SK-N-SH (cell line): ENCODE results near the gene NLGN1. TPM values are rescaled to one million over a fixed set of nuclear protein-coding genes. Genes with fewer than 3 reads are reported as not detected.

Experiments
- CTCF ChIA-PET: fragments of 300-600, 350-600 bp; formaldehyde crosslinking; extraction: SDS; loops from one replicate; lab custom pipeline; 2021; lab: Yijun Ruan, JAX
- POLR2A ChIA-PET: fragments of 350-600 bp; sonication (Branson Sonifier 250); formaldehyde crosslinking; extraction: SDS; loops from one replicate; lab custom pipeline; 2020; ENCODE audit warnings: antibody characterized with exemption, inconsistent platforms; lab: Yijun Ruan, JAX
- DNase-seq: peaks from one replicate; pipeline ENCODE4 v3.0.0; 2012
- H2AFZ ChIP-seq: fragments of 200-600 bp; sonication (generic); 2 replicates; pipeline ENCODE4 v1.8.1; 2016; ENCODE audit warnings: antibody characterized with exemption, mild to moderate bottlenecking, low read depth
- H3F3A ChIP-seq: fragments of 200-600 bp; sonication (generic); replicated peaks from 2 replicates; pipeline ENCODE3; 2016; ENCODE audit warnings: antibody characterized with exemption, mild to moderate bottlenecking; ENCODE audit not compliant: insufficient read depth
- H3K27ac ChIP-seq, 2 experiments: fragments of 200-500 bp in 1 of 2; fragments of 200-600 bp in 1 of 2; sonication (Bioruptor generic) in 1 of 2; sonication (generic), shearing (Covaris generic) in 1 of 2; 2 replicates each; pipeline versions ENCODE4 v1.5.1 to v1.6.1; 2014 to 2016; ENCODE audit warnings: low read depth in 2 of 2, inconsistent platforms in 1 of 2, low read length in 1 of 2, mild to moderate bottlenecking in 1 of 2, mixed read lengths in 1 of 2
- H3K27me3 ChIP-seq: fragments of 200-600 bp; sonication (generic), shearing (Covaris generic); 2 replicates; pipeline ENCODE4 v1.6.1; 2016; ENCODE audit warnings: mixed run types; ENCODE audit not compliant: insufficient read depth
- H3K36me3 ChIP-seq, 2 experiments: fragments of 200-500 bp in 1 of 2; fragments of 200-600 bp in 1 of 2; sonication (Bioruptor generic) in 1 of 2; sonication (generic) in 1 of 2; replicated peaks in 1 of 2; 2 replicates each; pipeline versions ENCODE3 to v1.5.1; 2014 to 2016; ENCODE audit warnings: low read length in 1 of 2, mild to moderate bottlenecking in 1 of 2; ENCODE audit not compliant: insufficient read depth in 2 of 2, control insufficient read depth in 1 of 2
- H3K4me1 ChIP-seq, 2 experiments: fragments of 200-500 bp in 1 of 2; fragments of 200-600 bp in 1 of 2; sonication (Bioruptor generic) in 1 of 2; sonication (generic), shearing (Covaris generic) in 1 of 2; 2 replicates each; pipeline versions ENCODE4 v1.5.1 to v1.6.1; 2014 to 2016; ENCODE audit warnings: low read depth in 1 of 2, low read length in 1 of 2, mixed run types in 1 of 2; ENCODE audit not compliant: insufficient read depth in 2 of 2, control insufficient read depth in 1 of 2
- H3K4me2 ChIP-seq: fragments of 200-600 bp; sonication (generic), shearing (Covaris generic); 2 replicates; pipeline ENCODE4 v1.6.1; 2017; ENCODE audit warnings: mixed run types
- H3K4me3 ChIP-seq, 2 experiments: fragments of 200-500 bp in 1 of 2; fragments of 200-600 bp in 1 of 2; sonication (Bioruptor generic) in 1 of 2; sonication (generic), shearing (Covaris generic) in 1 of 2; 2 replicates each; pipeline versions ENCODE4 v1.5.1 to v1.8.1; 2014 to 2016; ENCODE audit warnings: low read depth in 2 of 2, inconsistent platforms in 1 of 2, low read length in 1 of 2, mild to moderate bottlenecking in 1 of 2, mixed read lengths in 1 of 2, moderate library complexity in 1 of 2
- H3K79me2 ChIP-seq: fragments of 200-600 bp; sonication (generic); 2 replicates; pipeline ENCODE4 v1.8.1; 2017; ENCODE audit warnings: mild to moderate bottlenecking; ENCODE audit not compliant: insufficient read depth
- H3K9ac ChIP-seq: fragments of 200-600 bp; sonication (generic); 2 replicates; pipeline ENCODE4 v1.6.1; 2017; ENCODE audit warnings: mixed run types
- H3K9me2 ChIP-seq: fragments of 200-600 bp; sonication (generic); 2 replicates; pipeline ENCODE4 v1.6.1; 2017; ENCODE audit warnings: mixed run types
- H3K9me3 ChIP-seq: fragments of 200-600 bp; sonication (generic); 2 replicates; pipeline ENCODE4 v1.6.1; 2017; ENCODE audit warnings: mixed run types, mild to moderate bottlenecking, moderate library complexity
- H4K20me1 ChIP-seq: fragments of 200-600 bp; sonication (generic); 2 replicates; pipeline ENCODE4 v1.6.1; 2017; ENCODE audit warnings: mild to moderate bottlenecking, mixed run types; ENCODE audit not compliant: insufficient read depth
- CHD2 ChIP-seq: fragments of 150-350 bp; IDR thresholded peaks from 2 replicates; pipeline ENCODE4 v1.6.1; 2018; ENCODE audit warnings: low read length; ENCODE audit not compliant: partially characterized antibody
- EZH2phosphoT487 ChIP-seq: fragments of 200-600 bp; sonication (generic); IDR thresholded peaks from 2 replicates; pipeline ENCODE4 v1.6.1; 2017; ENCODE audit warnings: low read depth, mixed run types, mild to moderate bottlenecking, antibody characterized with exemption, moderate library complexity, borderline replicate concordance
- FOXJ3 ChIP-seq: sonication (generic); formaldehyde crosslinking; IDR thresholded peaks from 2 replicates; pipeline ENCODE4 v1.5.1; 2020; ENCODE audit warnings: mild to moderate bottlenecking, missing genetic modification reagents
- FOXM1 ChIP-seq: IDR thresholded peaks from 2 replicates; pipeline ENCODE4 v1.4.0; 2012; ENCODE audit warnings: low read depth, mild to moderate bottlenecking
- GABPA ChIP-seq: IDR thresholded peaks from 2 replicates; pipeline ENCODE4 v1.4.0; 2012; ENCODE audit warnings: low read depth, mild to moderate bottlenecking
- GATA2 ChIP-seq: sonication (generic); formaldehyde crosslinking; IDR thresholded peaks from 2 replicates; pipeline ENCODE4 v1.5.0; 2020; ENCODE audit warnings: mild to moderate bottlenecking, missing genetic modification reagents
- JUND ChIP-seq: IDR thresholded peaks from 2 replicates; pipeline ENCODE4 v1.4.0; 2012
- MXI1 ChIP-seq: IDR thresholded peaks from 2 replicates; pipeline ENCODE4 v1.6.1; 2012; ENCODE audit warnings: mild to moderate bottlenecking, low read depth, low read length, improper control_type of control experiment
- POLR2AphosphoS5 ChIP-seq: IDR thresholded peaks from 2 replicates; pipeline ENCODE4 v1.6.1; 2012; ENCODE audit warnings: low read depth, low read length
- RAD21 ChIP-seq: IDR thresholded peaks from 2 replicates; pipeline ENCODE4 v1.6.1; 2012; ENCODE audit warnings: mild to moderate bottlenecking, low read length
- RFX5 ChIP-seq: IDR thresholded peaks from 2 replicates; pipeline ENCODE4 v1.6.1; 2012; ENCODE audit warnings: mild to moderate bottlenecking, improper control_type of control experiment, low read length
- RXRA ChIP-seq: IDR thresholded peaks from 2 replicates; pipeline ENCODE4 v1.4.0; 2012; ENCODE audit warnings: low read depth, mild to moderate bottlenecking, borderline replicate concordance
- SIN3A ChIP-seq: IDR thresholded peaks from 2 replicates; pipeline ENCODE4 v1.6.1; 2012; ENCODE audit warnings: low read depth, mild to moderate bottlenecking, low read length, moderate library complexity, borderline replicate concordance
- TEAD4 ChIP-seq: IDR thresholded peaks from 2 replicates; pipeline ENCODE4 v1.4.0; 2012; ENCODE audit warnings: mild to moderate bottlenecking, borderline replicate concordance; ENCODE audit not compliant: insufficient read depth
- YY1 ChIP-seq: IDR thresholded peaks from 2 replicates; pipeline ENCODE4 v1.4.0; 2012; ENCODE audit warnings: low read depth, mild to moderate bottlenecking
- WGBS: methylation state at CpG from one replicate; pipeline ENCODE4 v1.1.6; 2017; ENCODE audit warnings: low lambda C conversion rate; 5-methylcytosine and 5-hydroxymethylcytosine counted together
- polyA plus RNA-seq, 3 experiments: library from polyadenylated mRNA; depleted of rRNA; stranded (reverse); fragments of >200 nt; gene quantifications; 2 replicates each; pipeline ENCODE4 v1.2.3, GENCODE V29; 2012
- TF ChIP-seq, protein P1 (sequence below): IDR thresholded peaks from 2 replicates; pipeline ENCODE4 v1.4.0; 2012; ENCODE audit warnings: low read depth, borderline replicate concordance
- TF ChIP-seq, protein P2 (sequence below): IDR thresholded peaks from 2 replicates; pipeline ENCODE4 v1.4.0; 2012; ENCODE audit warnings: low read depth
- TF ChIP-seq, protein P3 (sequence below): fragments of 150-350 bp; IDR thresholded peaks from 2 replicates; pipeline ENCODE4 v1.6.1; 2017; ENCODE audit warnings: antibody characterized with exemption, low read length, low read depth, borderline replicate concordance
- TF ChIP-seq, protein P4 (sequence below): IDR thresholded peaks from 2 replicates; pipeline ENCODE4; 2012
- TF ChIP-seq, protein P5 (sequence below): IDR thresholded peaks from 2 replicates; pipeline ENCODE4 v1.6.1; 2012; ENCODE audit warnings: mild to moderate bottlenecking, low read depth, low read length, moderate library complexity

NLGN1 gene
- polyA plus RNA-seq, 1 of the 3 experiments (the other 2 are of a cell fraction): 1.5 TPM

DNA sequence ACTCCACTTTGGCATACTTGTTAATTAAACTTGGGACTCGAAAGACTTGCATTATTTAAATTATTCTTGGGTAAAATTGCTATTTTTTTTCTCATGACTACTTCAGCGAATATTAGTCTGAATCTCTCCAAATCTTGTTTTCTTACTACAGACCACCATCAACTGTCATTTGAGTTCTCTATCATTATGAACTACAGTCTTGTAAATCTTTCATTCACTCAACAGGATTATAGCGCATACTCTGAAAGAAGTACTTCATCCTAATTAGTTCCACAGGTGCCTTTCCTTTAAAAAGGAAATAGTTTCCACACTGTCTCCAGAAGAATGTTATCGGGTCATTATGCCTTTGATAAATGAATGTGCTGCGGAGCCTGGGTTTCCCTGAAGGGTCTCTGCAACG is 149.5 kb downstream of the NLGN1 start:
- Histone ChIP-seq H3K27ac (no peak overlapping the region), H3K36me3 (no peaks in the 10 kb centered on the region), H3K9me3 (no peaks in the 10 kb centered on the region), H3K27me3 (no peaks in the 10 kb centered on the region), H3K9ac (no peak overlapping the region), H4K20me1 (no peaks in the 10 kb centered on the region), H3K4me1 (no peaks in the 10 kb centered on the region), H3F3A (no peaks in the 10 kb centered on the region), H3K4me3 (no peak overlapping the region), H3K4me2 (no peak overlapping the region), H2AFZ (no peak overlapping the region), H3K9me2 (no peaks in the 10 kb centered on the region), H3K79me2 (no peaks in the 10 kb centered on the region)
- ChIA-PET POLR2A (no interaction called here), CTCF (no interaction called here)
- TF ChIP-seq, protein P1, sequence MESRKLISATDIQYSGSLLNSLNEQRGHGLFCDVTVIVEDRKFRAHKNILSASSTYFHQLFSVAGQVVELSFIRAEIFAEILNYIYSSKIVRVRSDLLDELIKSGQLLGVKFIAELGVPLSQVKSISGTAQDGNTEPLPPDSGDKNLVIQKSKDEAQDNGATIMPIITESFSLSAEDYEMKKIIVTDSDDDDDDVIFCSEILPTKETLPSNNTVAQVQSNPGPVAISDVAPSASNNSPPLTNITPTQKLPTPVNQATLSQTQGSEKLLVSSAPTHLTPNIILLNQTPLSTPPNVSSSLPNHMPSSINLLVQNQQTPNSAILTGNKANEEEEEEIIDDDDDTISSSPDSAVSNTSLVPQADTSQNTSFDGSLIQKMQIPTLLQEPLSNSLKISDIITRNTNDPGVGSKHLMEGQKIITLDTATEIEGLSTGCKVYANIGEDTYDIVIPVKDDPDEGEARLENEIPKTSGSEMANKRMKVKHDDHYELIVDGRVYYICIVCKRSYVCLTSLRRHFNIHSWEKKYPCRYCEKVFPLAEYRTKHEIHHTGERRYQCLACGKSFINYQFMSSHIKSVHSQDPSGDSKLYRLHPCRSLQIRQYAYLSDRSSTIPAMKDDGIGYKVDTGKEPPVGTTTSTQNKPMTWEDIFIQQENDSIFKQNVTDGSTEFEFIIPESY: no peak
- no peak for TF ChIP-seq TEAD4
- WGBS: 75% methylated on average over 6 of the region's 6 CpGs
- no peak for DNase-seq

DNA sequence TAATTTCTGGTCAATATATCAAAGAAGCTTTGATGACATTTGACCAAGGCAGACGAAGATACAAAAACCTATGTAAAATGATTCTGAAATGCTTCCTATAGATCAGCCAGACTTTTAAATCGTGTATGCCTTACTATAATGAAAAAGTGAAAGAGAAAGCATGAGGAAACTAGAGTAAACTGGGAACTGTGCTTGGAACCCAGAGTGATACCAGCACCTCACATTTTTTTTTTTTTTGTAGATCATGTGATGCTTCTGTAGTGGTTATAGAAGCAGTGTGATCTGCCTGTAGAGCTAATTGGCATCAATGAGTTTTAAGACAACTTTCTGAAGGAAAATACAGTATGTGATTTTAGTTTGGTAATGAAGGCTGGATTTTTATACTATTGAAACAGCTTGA is 150.7 kb downstream of the NLGN1 start:
- Histone ChIP-seq H3K9me2 (no peaks in the 10 kb centered on the region), H3K79me2 (no peaks in the 10 kb centered on the region), H3K4me3 (no peak overlapping the region), H3K9ac (no peak overlapping the region), H3K36me3 (no peaks in the 10 kb centered on the region), H3K27ac (no peak overlapping the region), H3F3A (no peaks in the 10 kb centered on the region), H3K4me1 (no peaks in the 10 kb centered on the region), H2AFZ (no peak overlapping the region), H3K27me3 (no peaks in the 10 kb centered on the region), H3K4me2 (no peak overlapping the region), H4K20me1 (no peaks in the 10 kb centered on the region), H3K9me3 (no peaks in the 10 kb centered on the region)
- WGBS: 54% methylated on average over 2 of the region's 2 CpGs
- DNase-seq: no peak
- ChIA-PET CTCF (interaction anchor here (0.6 to 3.4 kb wide), 3 partner anchors 20 to 191 kb away, joined by 4 to 13 read pairs (median 5); no protein-coding TSS in a partner anchor), POLR2A (no interaction called here)
- TF ChIP-seq CHD2 (no peak), RAD21 (no peak), GATA2 (CRISPR knock-in tag) (no peak), POLR2AphosphoS5 (no peak), SIN3A (no peak), GABPA (no peak), TEAD4 (no peak), JUND (no peak), EZH2phosphoT487 (no peak), FOXJ3 (no peak), MXI1 (no peak), FOXM1 (no peak), RFX5 (no peak), YY1 (no peak), RXRA (no peak)
- TF ChIP-seq, protein P2, sequence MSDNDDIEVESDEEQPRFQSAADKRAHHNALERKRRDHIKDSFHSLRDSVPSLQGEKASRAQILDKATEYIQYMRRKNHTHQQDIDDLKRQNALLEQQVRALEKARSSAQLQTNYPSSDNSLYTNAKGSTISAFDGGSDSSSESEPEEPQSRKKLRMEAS: no peak
- TF ChIP-seq, protein P3, sequence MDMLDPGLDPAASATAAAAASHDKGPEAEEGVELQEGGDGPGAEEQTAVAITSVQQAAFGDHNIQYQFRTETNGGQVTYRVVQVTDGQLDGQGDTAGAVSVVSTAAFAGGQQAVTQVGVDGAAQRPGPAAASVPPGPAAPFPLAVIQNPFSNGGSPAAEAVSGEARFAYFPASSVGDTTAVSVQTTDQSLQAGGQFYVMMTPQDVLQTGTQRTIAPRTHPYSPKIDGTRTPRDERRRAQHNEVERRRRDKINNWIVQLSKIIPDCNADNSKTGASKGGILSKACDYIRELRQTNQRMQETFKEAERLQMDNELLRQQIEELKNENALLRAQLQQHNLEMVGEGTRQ: no peak
- TF ChIP-seq, protein P4, sequence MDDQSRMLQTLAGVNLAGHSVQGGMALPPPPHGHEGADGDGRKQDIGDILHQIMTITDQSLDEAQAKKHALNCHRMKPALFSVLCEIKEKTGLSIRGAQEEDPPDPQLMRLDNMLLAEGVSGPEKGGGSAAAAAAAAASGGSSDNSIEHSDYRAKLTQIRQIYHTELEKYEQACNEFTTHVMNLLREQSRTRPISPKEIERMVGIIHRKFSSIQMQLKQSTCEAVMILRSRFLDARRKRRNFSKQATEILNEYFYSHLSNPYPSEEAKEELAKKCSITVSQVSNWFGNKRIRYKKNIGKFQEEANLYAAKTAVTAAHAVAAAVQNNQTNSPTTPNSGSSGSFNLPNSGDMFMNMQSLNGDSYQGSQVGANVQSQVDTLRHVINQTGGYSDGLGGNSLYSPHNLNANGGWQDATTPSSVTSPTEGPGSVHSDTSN: no peak
- TF ChIP-seq, protein P5, sequence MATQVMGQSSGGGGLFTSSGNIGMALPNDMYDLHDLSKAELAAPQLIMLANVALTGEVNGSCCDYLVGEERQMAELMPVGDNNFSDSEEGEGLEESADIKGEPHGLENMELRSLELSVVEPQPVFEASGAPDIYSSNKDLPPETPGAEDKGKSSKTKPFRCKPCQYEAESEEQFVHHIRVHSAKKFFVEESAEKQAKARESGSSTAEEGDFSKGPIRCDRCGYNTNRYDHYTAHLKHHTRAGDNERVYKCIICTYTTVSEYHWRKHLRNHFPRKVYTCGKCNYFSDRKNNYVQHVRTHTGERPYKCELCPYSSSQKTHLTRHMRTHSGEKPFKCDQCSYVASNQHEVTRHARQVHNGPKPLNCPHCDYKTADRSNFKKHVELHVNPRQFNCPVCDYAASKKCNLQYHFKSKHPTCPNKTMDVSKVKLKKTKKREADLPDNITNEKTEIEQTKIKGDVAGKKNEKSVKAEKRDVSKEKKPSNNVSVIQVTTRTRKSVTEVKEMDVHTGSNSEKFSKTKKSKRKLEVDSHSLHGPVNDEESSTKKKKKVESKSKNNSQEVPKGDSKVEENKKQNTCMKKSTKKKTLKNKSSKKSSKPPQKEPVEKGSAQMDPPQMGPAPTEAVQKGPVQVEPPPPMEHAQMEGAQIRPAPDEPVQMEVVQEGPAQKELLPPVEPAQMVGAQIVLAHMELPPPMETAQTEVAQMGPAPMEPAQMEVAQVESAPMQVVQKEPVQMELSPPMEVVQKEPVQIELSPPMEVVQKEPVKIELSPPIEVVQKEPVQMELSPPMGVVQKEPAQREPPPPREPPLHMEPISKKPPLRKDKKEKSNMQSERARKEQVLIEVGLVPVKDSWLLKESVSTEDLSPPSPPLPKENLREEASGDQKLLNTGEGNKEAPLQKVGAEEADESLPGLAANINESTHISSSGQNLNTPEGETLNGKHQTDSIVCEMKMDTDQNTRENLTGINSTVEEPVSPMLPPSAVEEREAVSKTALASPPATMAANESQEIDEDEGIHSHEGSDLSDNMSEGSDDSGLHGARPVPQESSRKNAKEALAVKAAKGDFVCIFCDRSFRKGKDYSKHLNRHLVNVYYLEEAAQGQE: no peak
